ENCODE data around the gene PPP1R13L.

DNA sequence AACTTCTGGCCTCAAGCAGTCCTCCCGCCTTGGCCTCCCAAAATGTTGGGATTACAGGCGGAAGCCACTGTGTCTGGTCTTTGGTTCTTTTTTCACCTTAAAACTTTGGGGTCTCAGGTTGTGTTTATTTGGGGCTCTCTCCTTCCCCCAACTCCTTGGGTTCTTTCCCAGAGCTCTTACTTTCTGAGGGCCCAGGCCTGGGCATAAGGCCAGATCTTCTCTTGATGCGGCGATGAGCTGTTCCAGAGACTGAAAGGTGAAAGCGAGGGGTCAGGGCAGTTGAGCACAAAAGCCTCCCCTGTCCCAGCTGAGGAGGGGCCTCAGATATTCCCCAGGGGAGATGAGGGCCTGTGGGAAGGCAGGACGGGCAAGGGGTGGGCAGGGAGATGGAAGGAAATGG, 8.6 kb upstream of the PPP1R13L start:
- TF ChIP-seq CTCF (tag by site-specific recombination; IDR thresholded peaks at IDR 0.05), result no peak
- no peak for TF ChIP-seq ELK4 (IDR thresholded peaks at IDR 0.05; ENCODE audit: borderline replicate concordance, low read depth, low read length)
- no peak for TF ChIP-seq PRDM2 (tag by site-specific recombination; IDR thresholded peaks at IDR 0.05; ENCODE audit: borderline replicate concordance)
- no peak for TF ChIP-seq SP7 (tag by site-specific recombination; IDR thresholded peaks at IDR 0.05)

Data from HEK293 (cell line).